Measurements from ENCODE around the gene RRAD.
"Not testable (repeated sequence)": the region's sequence is repeated elsewhere in the genome, so short reads cannot be mapped to it uniquely, and the experiment has no call there.

The RRAD gene

DNA sequence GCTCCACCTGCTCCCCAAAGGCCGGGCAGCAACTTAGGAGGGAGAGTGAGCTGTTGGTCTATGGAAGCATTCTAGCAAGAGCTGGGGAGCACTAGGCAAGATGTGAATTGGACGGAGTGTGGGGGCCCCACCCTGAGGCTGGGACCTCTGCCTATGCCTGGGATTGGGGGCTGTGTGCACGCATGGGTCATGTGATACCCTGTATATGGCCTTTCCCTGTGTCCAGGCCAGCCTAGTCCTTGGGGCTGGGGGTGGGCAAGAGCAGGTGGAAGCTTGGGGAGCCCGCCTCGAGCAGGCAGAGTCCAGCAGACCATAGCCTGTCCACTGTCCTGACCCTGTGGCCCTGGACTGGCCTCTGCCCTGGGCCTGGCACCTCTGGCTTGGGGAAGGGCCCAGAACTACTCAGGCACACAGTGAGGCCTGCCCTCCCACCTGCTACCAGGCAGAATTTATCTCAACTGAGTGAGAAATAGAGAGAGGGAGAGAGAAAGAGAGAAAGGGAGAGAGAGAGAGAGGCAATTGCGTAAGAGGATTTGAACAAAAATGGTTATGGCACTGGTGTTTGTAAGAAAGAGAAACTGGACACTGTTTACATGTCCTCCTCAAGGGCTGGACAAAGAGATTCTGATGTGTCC lies 25.9 kb downstream of the RRAD start:
- DNase-seq = no peak

DNA sequence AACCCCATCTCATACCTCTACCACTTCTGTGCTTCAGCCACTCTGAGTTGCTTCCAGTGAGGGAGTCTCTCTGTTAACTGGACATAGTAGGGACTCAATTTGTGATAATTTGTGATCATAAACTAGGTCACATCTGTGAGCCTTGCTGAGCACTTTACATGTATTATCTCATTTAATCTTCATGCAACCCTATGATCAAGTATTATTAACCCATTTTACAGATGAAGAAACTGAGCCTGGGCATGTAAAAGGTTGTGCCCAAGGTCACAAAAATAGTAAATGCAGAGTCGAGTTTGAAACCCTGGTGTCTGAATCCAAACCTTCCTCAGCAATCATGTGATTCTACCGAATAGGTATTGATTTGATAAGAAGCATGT lies 26.4 kb downstream of the RRAD start:
- no peak for DNase-seq

DNA sequence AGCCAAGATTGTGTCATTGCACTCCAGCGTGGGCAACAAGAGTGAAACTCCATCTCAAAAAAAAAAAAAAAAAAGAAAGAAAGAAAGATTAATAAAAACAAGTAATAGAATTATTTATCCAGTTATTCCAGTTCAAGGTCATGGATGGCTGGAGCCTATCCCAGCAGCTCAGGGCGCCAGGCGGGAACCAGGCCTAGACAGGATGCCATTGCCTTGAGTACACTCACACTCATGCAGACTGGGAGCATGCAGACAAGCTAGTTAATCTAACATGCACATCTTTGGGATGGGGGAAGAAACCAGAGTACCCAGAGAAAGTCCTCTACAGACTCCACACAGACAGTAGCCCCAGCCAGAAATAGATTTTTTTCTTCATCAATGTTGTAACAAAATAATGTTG lies 27.1 kb downstream of the RRAD start:
- DNase-seq = no peak

DNA sequence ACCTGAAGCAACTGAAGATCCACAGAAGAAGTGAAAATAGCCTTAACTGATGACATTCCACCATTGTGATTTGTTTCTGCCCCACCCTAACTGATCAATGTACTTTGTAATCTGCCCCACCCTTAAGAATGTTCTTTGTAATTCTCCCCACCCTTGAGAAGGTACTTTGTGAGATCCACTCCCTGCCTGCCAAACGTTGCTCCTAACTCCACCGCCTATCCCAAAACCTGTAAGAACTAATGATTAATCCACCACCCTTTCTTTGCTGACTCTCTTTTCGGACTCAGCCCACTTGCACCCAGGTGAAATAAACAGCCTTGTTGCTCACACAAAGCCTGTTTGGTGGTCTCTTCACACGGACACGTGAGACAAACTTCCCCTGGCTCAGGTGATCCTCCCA lies 28.7 kb downstream of the RRAD start:
- not testable (repeated sequence) for DNase-seq

DNA sequence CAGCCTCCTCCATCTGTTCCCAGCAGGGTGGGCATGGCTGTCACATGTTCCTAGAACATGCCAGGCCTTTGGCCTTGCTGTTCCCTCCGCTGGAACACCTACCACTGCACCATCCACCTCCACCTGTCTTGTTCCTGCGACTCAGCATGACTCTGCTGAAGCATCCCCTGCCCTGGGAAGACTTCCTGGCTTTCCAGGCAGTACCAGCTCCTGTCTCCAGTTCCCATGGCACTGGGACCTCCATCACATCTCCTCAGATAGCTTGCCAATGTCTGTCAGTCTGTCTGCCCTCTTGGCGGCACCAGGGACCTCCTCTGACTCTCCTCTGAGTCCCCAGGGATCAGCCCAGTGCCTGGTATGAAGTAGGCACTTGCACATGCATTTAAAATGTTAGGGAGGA lies 29.3 kb downstream of the RRAD start:
- DNase-seq = no peak

DNA sequence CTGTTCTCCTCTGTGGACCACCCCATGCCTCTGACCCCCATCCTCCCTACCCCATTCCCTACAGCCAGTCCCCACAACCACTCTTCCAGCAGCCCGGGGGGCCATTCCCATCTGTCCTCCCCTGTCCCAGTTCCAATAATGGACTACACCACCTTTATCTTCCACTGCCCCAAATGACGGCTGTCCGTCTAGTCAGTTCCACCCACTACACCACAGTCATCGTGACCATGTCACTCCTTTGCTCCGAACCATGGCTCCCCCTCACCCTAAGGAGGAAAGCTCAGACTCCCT lies 29.7 kb downstream of the RRAD start:
- no peak for DNase-seq

DNA sequence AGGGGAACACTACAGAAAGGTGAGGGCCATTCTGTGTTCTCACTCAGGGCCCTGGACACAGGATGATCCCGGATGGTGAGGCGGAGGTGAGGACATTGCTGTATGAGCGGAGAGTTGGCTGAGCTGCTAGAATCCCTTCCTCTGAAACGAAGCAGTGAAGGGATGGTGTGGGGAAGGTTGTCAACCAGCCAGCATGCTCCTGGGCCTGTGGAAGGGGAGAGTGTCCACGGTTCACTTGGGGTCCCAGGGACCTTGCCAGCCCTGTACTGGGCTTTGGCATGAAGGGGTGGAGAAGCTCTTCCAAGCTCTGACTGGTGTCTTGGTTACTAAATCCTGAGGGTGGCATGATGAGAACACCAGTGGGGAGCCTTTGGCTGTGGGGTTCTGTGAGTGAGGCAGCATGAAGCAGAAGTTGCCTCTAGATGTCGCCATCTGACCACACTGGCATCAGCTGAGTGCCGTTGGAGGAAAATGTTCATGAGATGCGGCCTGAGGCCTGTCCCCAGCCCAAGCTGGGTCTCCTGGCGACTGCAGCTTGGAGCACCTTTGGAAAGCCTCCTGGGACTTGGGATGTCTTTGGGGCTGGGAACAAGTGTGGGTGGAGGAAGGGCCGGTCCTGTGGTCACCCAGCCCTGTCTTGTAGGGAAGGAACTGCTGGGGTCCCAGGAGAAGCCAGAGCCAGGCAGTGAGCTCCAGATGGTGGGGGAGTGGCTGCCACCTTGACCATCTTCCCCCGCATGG lies 30.2 kb downstream of the RRAD start:
- DNase-seq = peak; percentile 76

DNA sequence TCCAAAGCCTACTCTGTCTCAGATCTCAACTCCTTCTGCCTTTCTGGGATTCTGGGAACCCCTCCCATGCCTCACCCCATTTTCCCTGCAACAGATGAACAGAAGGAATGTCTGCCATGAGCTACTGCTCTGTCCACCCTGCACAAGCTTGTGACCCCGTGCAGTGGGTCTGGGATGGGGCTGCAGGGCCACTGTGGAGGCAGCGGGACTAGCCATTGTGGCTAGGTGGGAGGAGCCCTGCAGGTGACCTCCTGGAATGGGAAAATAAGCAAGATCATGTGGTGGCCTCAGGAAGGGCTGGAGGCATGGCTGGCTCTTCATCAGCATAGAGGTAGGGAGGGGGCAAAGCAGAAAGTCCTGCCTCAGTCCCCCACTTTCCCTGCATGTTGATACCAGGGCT lies 31.3 kb downstream of the RRAD start:
- no peak for DNase-seq

DNA sequence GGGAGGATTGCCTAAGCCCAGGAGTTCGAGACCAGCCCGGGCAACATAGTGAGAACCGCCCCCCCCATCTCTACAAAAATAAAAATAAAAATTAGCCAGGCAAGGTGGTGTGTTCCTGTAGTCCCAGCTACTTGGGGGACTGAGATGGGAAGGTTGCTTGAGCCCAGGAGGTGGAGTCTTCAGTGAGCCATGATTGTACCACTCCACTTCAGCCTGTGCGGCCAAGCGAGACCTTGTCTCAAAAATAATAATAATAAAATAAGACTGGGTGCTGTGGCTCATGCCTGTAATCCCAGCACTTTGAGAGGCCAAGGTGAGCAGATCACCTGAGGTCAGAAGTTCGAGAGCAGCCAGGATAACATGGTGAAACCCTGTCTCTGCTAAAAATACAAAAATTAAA lies 33.5 kb downstream of the RRAD start:
- no peak for DNase-seq

DNA sequence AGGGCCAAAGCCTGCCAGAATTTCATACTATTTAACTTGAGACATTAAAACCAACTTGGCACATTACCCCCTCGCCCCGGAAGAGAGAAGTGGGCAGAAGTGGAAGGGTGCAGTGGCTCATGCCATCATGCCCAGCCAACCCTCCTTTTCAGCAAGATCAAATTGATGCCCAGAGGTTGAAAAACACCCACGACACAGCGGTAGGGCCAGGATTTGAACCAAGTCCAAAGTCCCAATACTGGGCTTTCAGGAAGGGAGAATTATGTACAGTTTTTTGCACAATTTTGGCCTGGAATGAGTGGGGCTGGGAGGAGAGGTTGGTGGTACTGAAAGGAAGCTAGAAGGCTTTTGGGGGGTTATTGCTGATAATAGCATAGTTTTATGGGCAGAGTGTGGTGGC lies 34.0 kb downstream of the RRAD start:
- no peak for DNase-seq

DNA sequence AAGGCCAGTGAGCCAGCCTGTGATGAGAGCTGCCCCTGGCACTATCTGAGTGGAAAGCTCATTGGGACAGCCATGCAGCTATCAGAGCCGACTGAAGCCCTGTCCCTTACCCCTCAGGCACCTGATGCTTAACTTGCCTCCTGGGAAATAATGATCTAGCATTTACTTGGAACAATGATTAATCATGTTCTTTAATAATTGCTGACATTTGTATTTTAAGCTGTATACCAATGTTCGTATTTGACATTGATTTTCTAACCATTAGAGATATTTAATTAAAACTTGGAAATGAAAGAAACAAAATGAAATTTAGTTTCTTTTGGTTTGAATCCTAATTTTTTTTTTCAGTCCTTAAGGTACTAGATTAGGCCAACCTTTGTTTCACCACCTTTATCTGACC lies 34.5 kb downstream of the RRAD start:
- DNase-seq = no peak

DNA sequence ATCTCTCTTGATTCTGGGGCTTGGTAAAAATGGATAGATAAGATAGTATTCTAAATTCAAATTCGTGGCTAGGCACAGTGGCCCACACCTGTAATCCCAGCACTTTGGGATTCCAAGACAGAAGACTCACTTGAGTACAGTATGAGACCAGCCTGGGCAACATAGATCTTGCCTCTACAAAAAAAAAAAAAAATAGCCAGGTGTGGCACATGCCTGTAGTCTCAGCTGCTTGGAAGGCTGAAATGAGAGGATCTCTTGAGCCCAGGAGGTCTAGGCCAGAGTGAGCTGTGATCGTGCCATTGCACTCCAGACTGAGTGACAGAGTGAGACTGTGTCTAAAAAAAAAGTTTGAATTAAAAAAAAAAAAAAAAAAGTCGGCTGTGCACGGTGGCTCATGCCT lies 35.7 kb downstream of the RRAD start:
- DNase-seq = no peak

DNA sequence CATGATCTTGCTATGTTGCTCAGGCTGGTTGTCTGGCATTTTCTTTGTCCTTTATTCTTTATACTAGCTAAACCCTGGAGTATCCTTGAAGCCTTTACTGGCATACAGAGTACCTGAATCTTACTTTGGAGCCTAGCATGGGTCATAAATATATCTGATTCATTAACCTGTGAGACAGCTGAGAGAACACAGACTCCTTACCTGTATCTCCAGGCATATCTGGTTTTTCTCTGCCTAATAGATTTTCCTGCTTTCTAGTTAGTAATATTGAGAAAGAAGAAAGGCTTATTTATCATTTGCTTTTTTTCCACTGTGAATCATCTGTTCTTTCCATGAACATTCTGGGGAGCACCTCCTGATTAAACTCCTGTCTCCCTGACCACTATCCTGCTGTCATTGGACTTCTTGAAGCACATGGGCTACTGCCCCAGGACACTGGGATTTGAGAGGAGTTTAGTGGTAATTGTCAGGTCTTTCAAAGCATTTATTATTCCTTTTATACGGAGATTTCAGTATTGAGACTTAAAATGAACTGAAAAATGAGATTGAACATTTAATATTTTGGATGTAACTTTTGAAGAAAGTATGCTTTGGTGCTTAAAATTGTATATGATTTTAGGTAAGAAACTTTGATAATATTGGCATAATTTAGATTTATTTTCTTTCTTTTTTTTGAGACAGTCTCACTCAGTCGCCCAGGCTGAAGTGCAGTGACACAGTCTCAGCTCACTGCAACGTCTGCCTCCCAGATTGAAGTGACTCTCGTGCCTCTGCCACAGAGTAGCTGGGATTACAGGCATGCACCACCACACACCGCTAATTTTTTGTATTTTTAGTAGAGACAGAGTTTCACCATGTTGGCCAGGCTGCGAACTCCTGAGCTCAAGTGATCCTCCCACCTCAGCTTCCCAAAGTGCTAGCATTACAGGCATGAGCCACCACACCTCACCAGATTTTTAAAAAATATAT lies 36.4 kb downstream of the RRAD start:
- no peak for DNase-seq

DNA sequence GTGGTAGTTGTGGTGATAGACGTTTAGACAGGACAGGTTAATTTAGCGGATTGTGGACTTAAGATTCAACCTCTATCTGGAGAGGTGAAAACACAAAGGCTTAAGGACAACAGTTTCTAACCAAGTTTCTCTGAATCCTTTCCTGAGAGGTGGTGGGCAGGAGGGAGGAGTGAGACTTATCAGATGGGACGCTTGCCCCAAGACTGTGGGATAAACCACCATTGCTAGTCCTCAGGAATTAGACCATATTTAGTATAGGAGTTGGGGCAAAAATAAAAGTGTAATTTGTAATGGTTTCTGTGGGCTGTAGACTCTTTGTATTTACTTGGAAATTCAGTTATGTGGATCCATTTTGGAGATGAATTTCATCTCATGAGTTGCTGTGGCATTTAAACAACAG lies 38.4 kb downstream of the RRAD start:
- no peak for DNase-seq

DNA sequence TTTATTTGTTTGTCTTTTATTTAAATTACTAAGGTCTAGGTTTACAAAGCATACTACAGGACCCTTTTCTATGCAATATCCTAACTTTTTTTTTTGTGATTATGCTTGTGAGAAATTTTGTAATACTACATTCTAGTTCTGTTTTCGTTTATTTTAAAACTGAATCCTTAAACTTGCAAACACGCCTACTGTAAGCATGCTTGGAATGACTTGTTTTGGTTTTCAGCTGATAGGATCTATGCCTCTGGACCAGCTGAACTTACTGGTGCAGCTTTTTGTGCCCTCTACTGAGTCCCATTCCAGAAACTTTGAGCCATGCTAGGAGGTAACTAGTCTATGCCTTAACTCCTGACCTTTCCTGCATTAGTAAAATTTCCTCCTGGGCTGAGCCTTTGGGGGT lies 39.0 kb downstream of the RRAD start:
- no peak for DNase-seq

DNA sequence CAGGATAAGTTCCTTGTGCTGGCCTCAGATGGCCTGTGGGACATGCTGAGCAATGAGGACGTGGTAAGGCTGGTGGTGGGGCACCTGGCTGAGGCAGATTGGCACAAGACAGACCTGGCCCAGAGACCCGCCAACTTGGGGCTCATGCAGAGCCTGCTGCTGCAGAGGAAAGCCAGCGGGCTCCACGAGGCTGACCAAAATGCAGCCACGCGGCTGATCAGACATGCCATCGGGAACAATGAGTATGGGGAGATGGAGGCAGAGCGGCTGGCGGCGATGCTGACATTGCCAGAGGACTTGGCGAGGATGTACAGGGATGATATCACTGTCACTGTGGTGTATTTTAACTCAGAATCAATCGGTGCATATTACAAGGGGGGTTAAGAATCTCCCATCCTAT lies 39.8 kb downstream of the RRAD start:
- no peak for DNase-seq

DNA sequence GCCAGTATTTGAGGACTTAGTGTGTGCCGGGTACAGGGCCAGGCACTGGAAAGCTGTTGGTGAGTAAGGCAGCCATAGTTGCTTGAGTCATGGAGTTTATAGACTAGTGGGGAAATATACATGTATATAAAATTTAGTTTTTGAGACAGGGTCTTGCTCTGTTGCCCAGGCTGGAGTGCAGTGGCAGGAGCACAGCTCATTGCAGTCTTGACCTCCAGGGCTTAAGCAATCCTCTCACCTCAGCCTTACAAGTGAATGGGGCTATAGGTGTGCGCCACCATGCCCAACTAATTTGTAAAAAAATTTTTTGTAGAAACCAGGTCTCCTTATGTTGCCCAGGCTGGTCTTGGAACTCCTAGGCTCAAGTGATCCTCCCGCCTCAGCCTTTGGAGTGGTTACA lies 42.6 kb downstream of the RRAD start:
- no peak for DNase-seq

DNA sequence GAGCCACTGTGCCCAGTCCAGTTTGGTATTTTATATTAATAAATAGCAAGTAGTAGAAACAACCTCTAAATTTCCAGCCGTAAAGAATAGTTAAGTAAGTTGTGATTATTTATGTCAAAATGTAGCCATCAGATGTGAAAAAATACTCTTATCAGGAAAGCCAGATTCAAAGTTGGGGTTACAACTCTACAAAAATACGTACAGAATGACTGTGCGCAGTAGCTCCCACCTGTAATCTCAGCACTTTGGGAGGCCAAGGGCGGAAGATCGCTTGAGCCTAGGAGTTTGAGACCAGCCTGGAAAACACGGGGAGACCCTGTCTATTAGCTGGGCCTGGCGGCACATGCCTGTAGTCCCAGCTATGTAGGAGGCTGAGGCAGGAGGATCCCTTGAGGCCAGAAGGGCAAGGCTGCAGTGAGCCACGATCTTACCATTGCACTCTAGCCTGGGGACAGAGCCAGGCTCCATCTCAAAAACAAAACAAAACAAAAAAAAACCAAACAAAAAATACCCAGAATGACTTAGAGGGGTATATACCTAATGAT lies 43.3 kb downstream of the RRAD start:
- no peak for DNase-seq

DNA sequence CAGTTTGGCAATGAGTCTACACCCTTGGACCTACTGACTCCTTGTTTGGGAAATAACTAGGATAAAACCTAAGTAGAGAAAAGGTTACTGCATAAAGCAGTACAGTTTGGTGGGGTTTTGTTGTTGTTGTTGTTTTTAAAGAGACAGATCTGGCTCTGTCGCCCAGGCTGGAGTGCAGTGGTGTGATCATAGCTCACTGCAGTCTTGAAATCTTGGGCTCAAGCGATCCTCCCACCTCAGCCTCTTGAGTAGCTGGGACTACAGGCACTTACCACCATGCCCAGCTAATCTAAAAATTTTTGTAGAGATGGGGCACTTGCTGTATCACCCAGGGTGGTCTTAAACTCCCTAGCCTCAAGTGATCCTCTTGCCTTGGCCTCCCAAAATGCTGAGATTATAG lies 43.8 kb downstream of the RRAD start:
- no peak for DNase-seq

DNA sequence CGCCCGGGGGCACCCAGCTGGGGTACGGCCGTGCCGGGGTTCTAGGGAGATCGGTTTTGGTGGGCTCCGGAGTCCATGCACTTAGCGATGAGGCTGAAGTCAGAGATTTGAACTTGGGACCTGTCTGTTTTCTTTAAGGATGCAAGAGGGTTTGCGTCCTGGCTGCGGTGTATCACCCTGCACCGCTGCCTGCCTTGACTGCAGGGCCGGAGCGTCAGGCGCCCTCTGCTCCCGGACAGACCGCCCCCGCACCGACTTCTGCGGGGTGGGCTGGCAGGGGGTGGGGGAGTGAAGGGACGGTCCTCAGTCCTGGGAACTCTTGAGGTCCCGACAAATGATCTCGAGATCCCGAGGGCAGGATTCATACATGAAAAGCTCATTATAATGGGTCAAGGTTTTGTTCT lies 44.3 kb downstream of the RRAD start:
- DNase-seq = no peak

DNA sequence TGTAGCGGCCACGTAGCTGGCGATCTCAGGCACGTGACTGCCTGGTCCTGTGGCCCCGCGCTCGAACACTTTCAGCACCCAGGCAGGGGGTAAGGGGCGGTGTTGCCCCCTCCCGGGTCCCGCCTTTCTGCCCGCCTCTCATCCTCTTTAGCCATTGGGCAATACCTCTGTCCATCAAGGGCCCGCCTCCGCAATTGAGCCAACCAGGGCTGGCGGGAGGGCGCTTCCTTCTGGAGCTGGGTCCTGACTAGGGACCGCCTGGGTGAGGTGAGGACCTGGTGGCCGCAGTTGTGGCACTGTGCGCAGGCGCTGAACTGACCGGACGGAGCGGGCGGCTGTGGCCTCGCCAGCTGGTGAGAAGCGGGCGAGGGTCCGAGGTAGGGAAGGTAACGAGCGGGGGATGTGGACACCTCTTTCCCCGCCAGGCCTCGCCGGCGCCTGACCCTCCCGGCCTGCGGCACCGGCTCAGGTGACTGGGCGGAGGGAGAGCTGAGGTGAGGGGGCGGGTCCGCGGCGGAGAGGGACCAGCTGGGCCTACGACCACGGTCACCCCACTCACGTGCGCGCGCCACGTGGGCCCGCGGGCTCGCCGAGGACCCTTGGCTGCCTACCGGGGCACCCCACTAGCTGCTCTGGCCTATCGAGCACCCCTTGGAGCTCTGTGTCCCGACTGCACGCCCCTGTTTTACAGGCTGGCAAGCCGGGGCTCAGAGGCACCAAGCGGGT lies 44.9 kb downstream of the RRAD start, which contains the start of gene PDP2:
Gene PDP2, plus strand, starts transcription at position 228 of the 726 bp plus-strand sequence. CDS start 3,770 bp downstream, outside the sequence.
- peak; percentile 97 for DNase-seq

DNA sequence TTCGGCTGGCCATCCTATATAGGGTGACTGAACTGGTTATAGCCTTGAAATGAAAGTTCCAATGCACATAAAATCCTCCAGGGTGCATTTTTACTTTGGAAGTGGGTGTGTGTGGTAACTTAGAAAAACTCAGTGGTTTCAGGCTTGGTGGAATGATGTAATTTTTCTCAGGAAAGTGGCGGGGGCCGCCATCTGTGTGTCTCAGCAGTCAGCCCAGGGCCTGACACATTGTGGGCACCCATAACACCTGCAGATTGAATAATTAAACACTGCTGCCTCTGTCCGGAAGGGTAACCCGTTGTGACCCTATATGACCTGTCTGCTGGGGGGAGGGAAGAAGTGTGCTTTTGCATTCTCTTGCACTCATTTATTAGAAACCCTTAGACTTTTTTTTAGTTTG lies 47.3 kb downstream of the RRAD start:
- peak; percentile 78 for DNase-seq
